Left kidney (tissue), 8 donors: ENCODE data around the gene PTPN13. TPM values are rescaled to one million over a fixed set of nuclear protein-coding genes. Genes with fewer than 3 reads are reported as not detected.

ENCODE experiments used
- DNase-seq: peaks from one replicate; pipeline ENCODE4 v3.0.0-alpha.2; 2013
- long read RNA-seq, 8 donors: transcript quantifications; one replicate each; lab custom pipeline, GENCODE V29; 2026
- polyA plus RNA-seq: library from polyadenylated mRNA; unstranded; fragments of 120-200 nt; gene quantifications from one replicate; pipeline ENCODE4 v1.2.1, GENCODE V29; 2013; ENCODE audit not compliant: insufficient read length

Gene PTPN13
- polyA plus RNA-seq, result 167 TPM
- long read RNA-seq, donor 1, partial matches to known transcripts, result 35 of 35 reads
- long read RNA-seq, donor 1, other reads (novel, unspliced or antisense), result 0 of 35 reads
- long read RNA-seq, donor 2, partial matches to known transcripts, result 19 of 19 reads
- long read RNA-seq, donor 2, other reads (novel, unspliced or antisense), result 0 of 19 reads
- long read RNA-seq, donor 3, partial matches to known transcripts, result 48 of 48 reads
- long read RNA-seq, donor 3, other reads (novel, unspliced or antisense), result 0 of 48 reads
- long read RNA-seq, donor 4, result 0 reads
- long read RNA-seq, donor 5, full-length matches to known transcripts, result 2 of 29 reads
- long read RNA-seq, donor 5, partial matches to known transcripts, result 27 of 29 reads
- long read RNA-seq, donor 5, other reads (novel, unspliced or antisense), result 0 of 29 reads
- long read RNA-seq, donor 6, partial matches to known transcripts, result 11 of 12 reads
- long read RNA-seq, donor 6, other reads (novel, unspliced or antisense), result 0 of 12 reads
- long read RNA-seq, donor 7, partial matches to known transcripts, result 51 of 54 reads
- long read RNA-seq, donor 7, other reads (novel, unspliced or antisense), result 0 of 54 reads
- long read RNA-seq, donor 8, partial matches to known transcripts, result 15 of 15 reads
- long read RNA-seq, donor 8, other reads (novel, unspliced or antisense), result 0 of 15 reads

DNA sequence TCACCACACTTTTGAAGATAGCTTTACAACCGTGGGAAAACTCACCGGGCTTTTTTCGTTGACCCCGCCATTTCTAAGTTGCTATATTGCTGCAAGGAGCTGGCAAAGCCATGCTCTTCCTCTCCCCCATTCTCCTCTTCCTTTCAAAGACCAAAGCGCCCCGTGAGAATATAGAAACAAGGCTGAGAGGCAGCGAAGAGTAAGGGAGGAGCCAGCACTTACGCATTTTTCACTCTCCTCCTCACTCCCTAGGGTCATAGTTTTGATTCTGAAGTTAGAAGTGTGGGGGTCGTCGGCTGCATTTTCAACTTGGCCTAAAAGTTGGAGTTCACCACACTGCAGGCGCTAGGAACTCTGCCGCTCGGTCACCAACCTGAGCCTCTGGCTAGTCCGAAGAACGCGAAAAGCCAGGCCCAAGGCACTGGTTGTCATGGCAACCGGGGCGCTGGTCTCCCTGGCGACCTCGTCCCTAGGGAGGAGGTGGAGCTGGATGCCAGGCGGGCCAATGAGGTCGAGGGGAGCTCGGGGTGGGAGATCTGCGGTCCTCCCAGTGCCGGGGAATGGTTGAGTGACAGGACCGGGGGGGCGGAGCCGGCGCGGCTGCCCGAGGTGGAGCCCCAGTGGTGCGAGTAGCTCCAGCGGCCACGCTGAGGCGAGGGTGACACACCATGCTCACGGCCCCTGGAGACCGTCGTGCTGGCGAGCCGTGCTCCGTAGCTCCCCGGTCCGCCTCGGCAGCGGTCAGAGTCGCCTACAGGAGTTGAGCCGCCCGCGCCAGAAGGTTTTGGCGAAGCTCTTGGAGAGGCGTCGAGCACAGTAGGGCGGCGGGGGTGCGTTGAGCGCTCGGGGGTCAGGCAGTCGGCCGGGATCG, at the start of gene PTPN13:
PTPN13 (plus strand) TSS at position 628 of the 871 bp plus-strand sequence. CDS start 40,942 bp downstream, outside the sequence.
- peak; percentile 98 for DNase-seq

- DNase-seq, result no peak
Observed at GRCh38 chr4:86547140-86547539, 47.0 kb upstream of the PTPN13 start.

GRCh38 chr4:86549163-86549788, 44.8 kb upstream of the PTPN13 start:
- no peak for DNase-seq

- DNase-seq, result no peak
Observed at GRCh38 chr4:86551387-86551786, 42.7 kb upstream of the PTPN13 start.

- no peak for DNase-seq
Observed at GRCh38 chr4:86554646-86555045, 39.5 kb upstream of the PTPN13 start.

- DNase-seq, result no peak
Observed at GRCh38 chr4:86556791-86557415, 37.2 kb upstream of the PTPN13 start.

DNA sequence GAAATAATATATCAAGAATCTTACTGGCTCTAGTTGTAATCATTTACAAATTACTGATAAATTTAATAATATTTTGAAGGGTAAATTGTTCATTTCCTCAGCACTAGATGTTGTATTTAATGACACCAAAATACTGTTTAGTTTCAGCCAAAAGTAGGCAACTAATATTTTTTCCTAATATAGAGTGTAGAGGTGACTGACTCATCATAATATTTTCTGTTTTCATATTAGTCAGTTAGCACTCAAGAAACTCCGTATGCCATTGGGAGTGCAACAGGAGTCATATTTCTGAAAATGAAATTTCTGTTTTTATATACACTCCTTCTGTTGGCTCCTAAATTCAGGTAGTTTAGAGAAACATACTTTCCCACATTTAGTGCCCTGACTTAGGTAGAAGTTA, 36.6 kb upstream of the PTPN13 start:
- no peak for DNase-seq

DNA sequence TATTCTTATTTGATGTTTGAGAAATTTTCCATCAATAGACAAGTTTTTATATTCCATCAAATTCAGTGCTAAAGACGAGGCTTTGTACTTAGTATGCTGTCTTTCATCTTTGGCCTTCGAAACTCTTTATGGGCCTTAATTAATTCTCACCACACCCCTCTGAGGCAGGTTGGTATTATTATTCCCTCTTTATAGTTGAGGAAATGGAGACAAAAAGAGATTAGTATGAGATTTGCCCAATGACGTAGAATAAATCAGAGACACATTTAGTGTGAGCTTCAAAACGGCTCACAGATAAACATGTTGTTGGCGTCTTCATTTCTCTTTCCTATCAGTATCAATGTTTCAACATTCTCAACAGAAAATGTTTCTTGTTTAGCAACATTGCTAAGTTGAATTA, 35.9 kb upstream of the PTPN13 start:
- DNase-seq, result no peak

DNA sequence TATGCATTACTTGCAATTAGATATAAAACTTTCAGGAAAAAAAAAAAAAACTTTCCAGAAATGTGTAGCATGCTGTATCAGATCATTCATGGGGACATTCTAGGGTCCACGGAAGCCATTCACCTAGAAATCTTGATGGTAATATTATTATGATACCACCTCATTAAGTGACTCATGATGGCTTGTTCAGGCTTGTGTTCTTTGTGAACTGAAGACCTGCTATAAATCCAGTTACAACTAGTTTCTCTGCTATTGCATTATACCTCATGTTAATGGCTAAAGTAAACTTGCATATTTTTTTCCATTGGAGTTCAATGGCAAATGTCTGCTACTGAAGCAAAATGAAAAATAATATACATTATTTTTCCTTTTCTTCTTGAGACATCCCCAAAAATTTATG, 35.3 kb upstream of the PTPN13 start:
- no peak for DNase-seq

DNA sequence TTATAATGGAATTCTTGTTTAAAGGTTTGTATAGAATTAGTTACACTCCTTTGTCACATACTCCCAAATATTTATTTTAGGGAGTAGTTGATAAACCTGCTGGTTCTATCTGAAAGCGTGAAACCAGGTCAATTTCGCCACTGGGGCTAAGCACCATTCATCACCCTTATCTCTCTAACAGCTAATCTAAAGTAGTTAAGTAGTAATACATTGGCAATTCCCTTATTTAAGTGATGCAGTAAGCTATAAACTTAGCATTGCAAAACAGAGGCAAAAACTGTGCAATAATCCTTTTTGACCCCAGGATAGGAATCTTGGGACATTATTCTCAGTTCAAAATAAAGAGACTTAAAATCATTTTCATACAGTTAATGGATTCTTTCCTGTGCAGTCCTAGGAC, 33.7 kb upstream of the PTPN13 start:
- no peak for DNase-seq

DNA sequence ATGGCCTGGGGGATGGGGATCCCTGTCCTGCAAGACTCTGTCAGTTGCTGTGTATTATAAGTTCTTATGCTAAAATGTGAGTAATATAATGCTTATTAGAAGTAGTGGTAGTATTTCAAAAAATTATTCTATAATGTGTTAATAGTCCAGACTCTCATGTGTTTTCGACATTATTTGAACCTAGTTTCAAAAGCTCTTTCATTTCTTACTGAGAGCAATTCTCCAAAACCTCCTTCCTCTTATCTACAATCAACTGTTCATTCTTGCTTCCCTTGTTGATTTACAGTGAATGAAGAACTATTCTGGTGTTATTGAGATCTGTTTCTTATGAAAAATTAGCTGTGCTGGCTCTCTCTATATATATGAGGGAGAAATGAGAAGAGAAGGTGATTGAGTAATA, 32.9 kb upstream of the PTPN13 start:
- no peak for DNase-seq

DNA sequence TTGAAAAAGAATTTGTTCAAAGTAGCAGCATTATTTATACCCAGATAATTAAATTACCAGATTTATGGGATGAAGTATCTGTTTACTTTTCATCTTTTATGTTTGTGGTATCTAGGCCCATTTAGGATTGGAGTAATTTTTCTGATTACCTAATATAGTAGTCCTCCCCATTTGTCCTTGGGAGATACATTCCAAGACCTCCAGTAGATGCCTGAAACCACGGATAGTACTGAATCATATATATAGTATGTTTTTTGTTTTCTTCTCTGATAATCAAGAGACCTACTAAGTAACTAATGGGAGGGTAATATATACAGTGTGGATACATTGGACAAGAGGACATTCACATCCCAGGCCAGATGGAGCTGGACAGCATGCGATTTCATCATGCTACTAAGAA, 30.7 kb upstream of the PTPN13 start:
- DNase-seq, result no peak

DNA sequence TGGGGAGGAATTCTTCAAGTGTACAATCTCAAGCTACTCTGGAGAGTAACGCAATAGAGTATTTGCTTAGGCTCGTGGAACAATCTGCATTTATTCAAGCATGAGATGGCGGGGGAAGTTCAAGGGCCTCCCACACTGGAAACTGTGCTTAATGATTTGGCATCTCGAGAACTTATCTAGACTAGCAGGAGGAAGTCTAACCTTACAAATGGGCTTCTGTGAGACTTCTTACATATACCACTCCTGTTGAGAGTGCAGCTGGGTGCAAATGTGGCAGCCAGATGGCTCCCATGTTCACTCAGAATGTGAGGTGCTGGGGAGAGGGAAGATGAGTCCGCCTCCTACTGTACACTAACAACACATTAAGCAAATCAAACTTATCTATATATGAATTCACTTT, 29.3 kb upstream of the PTPN13 start:
- DNase-seq, result no peak

DNA sequence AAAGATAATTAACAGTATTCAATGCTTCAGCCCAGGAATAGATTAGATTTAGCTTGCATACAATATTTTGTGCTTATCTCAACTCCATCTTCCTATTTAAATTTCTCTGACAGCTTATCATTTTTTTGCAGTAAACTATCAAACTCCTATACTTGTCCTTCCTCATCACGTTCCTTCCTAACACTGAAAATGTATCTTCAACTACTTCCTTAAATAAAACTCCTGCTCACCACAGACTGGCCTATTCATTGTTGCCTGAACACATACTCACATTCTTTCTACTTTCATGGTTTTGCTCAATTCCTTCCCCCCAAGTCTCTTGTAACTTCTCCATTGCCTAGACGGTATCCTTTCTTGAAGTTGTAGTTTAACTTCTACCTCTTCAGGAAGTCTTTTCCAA, 28.5 kb upstream of the PTPN13 start:
- DNase-seq, result no peak

DNA sequence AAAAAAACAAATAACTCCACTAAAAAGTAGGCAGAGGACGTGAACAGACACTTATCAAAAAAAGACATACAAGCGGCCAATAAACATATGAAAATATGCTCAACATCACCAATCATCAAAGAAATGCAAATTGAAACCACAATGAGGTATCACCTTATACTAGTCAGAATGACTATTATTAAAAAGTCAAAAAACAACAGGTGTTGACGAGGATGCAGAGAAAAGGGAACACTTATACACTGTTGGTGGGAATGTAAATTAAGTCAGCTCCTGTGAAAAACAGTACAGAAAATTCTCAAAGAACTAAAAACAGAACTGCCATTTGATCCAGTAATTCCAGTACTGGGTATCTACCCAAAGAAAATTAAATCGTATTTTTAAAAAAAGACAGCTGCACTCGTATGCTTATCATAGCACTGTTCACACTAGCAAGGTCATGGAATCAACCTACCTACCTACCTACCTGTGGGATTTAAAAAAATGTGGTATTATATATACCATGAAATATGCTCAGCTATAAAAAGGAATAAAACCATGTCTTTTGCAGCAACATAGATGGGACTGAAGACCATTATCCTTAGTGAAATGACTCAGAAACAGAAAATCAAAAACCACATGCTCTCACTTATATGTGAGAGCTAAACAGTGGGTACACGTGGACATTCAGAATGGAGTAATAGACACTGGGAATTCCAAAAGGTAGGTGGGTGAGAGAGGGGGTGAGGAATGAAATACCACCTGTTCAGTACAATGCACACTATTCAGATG, 24.8 kb upstream of the PTPN13 start:
- no peak for DNase-seq

DNA sequence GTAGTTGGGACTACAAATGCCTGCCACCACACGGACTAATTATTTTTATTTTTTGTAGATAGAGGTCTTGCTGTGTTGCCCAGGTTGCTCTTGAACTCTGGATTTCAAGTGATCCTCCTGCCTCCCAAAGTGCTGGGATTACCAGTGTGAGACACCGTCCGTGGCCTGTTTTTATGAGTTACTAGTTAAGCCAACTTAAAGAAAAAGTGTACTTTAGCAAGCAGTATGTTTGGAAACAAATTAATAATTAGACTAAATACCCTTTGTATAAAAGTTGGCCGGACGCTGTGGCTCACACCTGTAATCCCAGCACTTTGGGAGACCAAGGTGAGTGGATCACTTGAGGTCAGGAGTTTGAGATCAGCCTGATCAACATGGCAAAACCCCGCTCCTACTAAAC, 14.2 kb upstream of the PTPN13 start:
- DNase-seq, result no peak

- no peak for DNase-seq
Observed at GRCh38 chr4:86582410-86582809, 11.7 kb upstream of the PTPN13 start.

- no peak for DNase-seq
Observed at GRCh38 chr4:86586160-86586572, 7.9 kb upstream of the PTPN13 start.

DNA sequence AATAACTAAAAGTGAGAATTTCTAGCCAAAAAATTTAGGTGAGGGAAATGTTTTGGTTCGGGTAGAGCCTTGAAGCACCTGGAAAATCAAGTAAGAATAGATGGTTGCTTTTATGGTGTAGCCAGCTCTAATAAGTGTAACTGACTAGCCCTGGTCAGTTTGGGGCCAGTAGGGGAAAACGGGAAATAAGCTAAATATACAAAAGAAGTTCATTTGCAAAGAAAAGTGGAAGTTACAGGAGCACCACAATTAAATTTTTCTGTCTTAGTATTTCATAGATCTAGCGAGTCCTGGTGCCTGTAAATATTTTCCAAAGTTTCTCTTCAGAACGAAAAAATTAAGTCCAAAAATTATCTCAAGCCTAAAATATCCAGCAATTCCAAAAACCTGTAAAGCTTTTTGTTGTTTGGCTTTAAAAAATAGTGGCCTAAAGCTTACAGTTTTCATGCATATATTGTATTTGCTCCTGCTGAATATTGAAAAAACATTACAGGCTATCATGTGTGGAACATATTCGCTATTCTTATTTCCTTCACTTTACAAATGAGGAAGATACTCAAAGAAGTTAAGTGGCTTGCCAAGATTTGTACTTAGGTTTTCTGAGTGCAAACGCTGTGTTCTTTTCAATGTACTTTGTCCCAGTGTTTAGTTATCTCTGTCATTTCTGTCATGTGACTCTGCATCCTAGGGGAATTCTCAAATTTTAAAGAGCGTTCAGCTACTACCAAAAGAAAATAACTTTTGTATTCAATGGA, 7.3 kb upstream of the PTPN13 start:
- no peak for DNase-seq
